NB4 (cell line): ENCODE results near the gene USH2A.

Source experiments
- CTCF ChIP-seq: IDR thresholded peaks from one replicate; pipeline ENCODE4 v1.5.1; 2012; ENCODE audit warnings: low read depth, low read length
- MYC ChIP-seq: IDR thresholded peaks from 2 replicates; pipeline ENCODE4 v1.6.1; 2011; ENCODE audit warnings: low read depth, low read length
- POLR2A ChIP-seq: IDR thresholded peaks from 2 replicates; pipeline ENCODE4 v1.6.1; 2011; ENCODE audit warnings: mild to moderate bottlenecking; ENCODE audit not compliant: insufficient read length; ENCODE audit errors: extremely low read depth

DNA sequence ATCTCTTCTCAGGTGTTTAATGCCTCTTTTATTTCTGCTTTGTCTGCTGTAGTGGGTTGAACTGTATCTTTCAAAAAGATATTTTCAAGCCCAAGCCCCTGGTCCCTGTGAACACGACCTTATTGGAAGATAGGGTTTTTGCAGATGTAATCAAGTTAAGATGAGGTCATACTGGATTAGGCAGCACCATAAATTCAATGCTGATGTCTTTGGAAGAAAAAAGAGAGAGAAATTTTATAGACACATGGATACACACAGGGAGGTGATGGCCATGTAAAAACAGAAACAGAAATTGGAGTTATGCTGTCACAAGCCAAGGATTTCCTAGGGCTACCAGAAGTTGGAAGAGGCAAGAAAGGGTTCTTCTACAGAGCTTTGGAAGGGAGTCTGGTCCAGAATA is 554.7 kb downstream of the USH2A start:
- no peak for TF ChIP-seq CTCF
- TF ChIP-seq MYC = no peak
- no peak for TF ChIP-seq POLR2A
